BE2C (cell line): ENCODE results near the gene ADAMTS15.

Experiments
- DNase-seq: peaks from one replicate; pipeline ENCODE4 v3.0.0-alpha.2; 2020
- H3K27me3 ChIP-seq: fragments of 250-450 bp; sonication (Bioruptor Pico); 2 replicates; pipeline ENCODE4 v1.5.1; 2020; ENCODE audit warnings: mild to moderate bottlenecking
- H3K36me3 ChIP-seq: fragments of 250-450 bp; sonication (Bioruptor Pico); 2 replicates; pipeline ENCODE4 v1.5.1; 2020; ENCODE audit warnings: mild to moderate bottlenecking
- H3K4me1 ChIP-seq: fragments of 250-450 bp; sonication (Bioruptor Pico); 2 replicates; pipeline ENCODE4 v1.5.1; 2020
- H3K4me3 ChIP-seq: 2 replicates; pipeline ENCODE4 v1.5.1; 2011; ENCODE audit warnings: low read depth, low read length
- H3K9me3 ChIP-seq: fragments of 250-450 bp; sonication (Bioruptor Pico); 2 replicates; pipeline ENCODE4 v1.5.1; 2020
- CTCF ChIP-seq: IDR thresholded peaks from 2 replicates; pipeline ENCODE4 v1.5.1; 2012; ENCODE audit warnings: mild to moderate bottlenecking, low read depth, low read length

ADAMTS15 gene

GRCh38 chr11:130487924-130488815 lies 39.7 kb downstream of the ADAMTS15 start:
- Histone ChIP-seq H3K9me3 (no peaks in the 10 kb centered on the region), H3K27me3 (no peaks in the 10 kb centered on the region), H3K4me1 (no peaks in the 10 kb centered on the region), H3K36me3 (no peaks in the 10 kb centered on the region), H3K4me3 (no peak overlapping the region)
- DNase-seq, result no peak
- TF ChIP-seq CTCF, result no peak

GRCh38 chr11:130488848-130489584 lies 40.6 kb downstream of the ADAMTS15 start:
- Histone ChIP-seq H3K9me3 (no peaks in the 10 kb centered on the region), H3K27me3 (no peaks in the 10 kb centered on the region), H3K4me1 (no peaks in the 10 kb centered on the region), H3K4me3 (no peak overlapping the region), H3K36me3 (no peaks in the 10 kb centered on the region)
- no peak for TF ChIP-seq CTCF
- DNase-seq, result no peak

GRCh38 chr11:130489716-130490115 lies 41.3 kb downstream of the ADAMTS15 start:
- no peak for DNase-seq
- no peak overlapping the region for H3K4me3 ChIP-seq
- no peaks in the 10 kb centered on the region for H3K36me3 ChIP-seq
- no peak for TF ChIP-seq CTCF
- H3K9me3 ChIP-seq, result no peaks in the 10 kb centered on the region
- no peaks in the 10 kb centered on the region for H3K27me3 ChIP-seq
- H3K4me1 ChIP-seq, result no peaks in the 10 kb centered on the region

GRCh38 chr11:130490682-130491449 lies 42.4 kb downstream of the ADAMTS15 start:
- DNase-seq, result no peak
- no peak overlapping the region for H3K4me3 ChIP-seq
- H3K36me3 ChIP-seq, result no peaks in the 10 kb centered on the region
- no peaks in the 10 kb centered on the region for H3K4me1 ChIP-seq
- H3K9me3 ChIP-seq, result no peaks in the 10 kb centered on the region
- no peak for TF ChIP-seq CTCF
- 0 out of 2 replicates have a peak, but pooled peaks cover 1% of the 10 kb centered on the region for H3K27me3 ChIP-seq

GRCh38 chr11:130498181-130498580 lies 49.7 kb downstream of the ADAMTS15 start:
- no peak for TF ChIP-seq CTCF
- Histone ChIP-seq H3K4me1 (no peaks in the 10 kb centered on the region), H3K9me3 (no peaks in the 10 kb centered on the region), H3K27me3 (0 out of 2 replicates have a peak, but pooled peaks cover 3% of the 10 kb centered on the region), H3K36me3 (no peaks in the 10 kb centered on the region), H3K4me3 (no peak overlapping the region)
- no peak for DNase-seq
